HUES64 (cell line): Measurements from ENCODE around the gene SH2D4B.
"Not testable (repeated sequence)": the region's sequence is repeated elsewhere in the genome, so short reads cannot be mapped to it uniquely, and the experiment has no call there.

Source experiments
- H3K27ac ChIP-seq: 2 replicates; pipeline ENCODE4 v1.7.0; 2013; ENCODE audit warnings: low read depth, low read length, inconsistent platforms
- H3K27me3 ChIP-seq: 2 replicates; pipeline ENCODE4 v1.6.1; 2013; ENCODE audit warnings: mild to moderate bottlenecking, low read length; ENCODE audit not compliant: insufficient read depth
- H3K36me3 ChIP-seq: 2 replicates; pipeline ENCODE4 v1.6.1; 2013; ENCODE audit warnings: mild to moderate bottlenecking, low read length; ENCODE audit not compliant: insufficient read depth
- H3K4me1 ChIP-seq: 2 replicates; pipeline ENCODE4 v1.6.1; 2013; ENCODE audit warnings: mild to moderate bottlenecking, low read length, moderate library complexity; ENCODE audit not compliant: insufficient read depth
- H3K4me3 ChIP-seq: 2 replicates; pipeline ENCODE4 v1.5.1; 2013; ENCODE audit warnings: mild to moderate bottlenecking, low read length, moderate library complexity
- H3K9ac ChIP-seq: 2 replicates; pipeline ENCODE4 v1.6.1; 2013; ENCODE audit warnings: mild to moderate bottlenecking, low read depth, low read length
- H3K9me3 ChIP-seq: 2 replicates; pipeline ENCODE4 v1.6.1; 2013; ENCODE audit warnings: low read depth, low read length; ENCODE audit not compliant: insufficient read depth
- WGBS: fragments of 150-250, 120-280 bp; methylation state at CpG from one replicate; pipeline ENCODE4 v1.1.7; 2013; ENCODE audit warnings: missing lambda C conversion rate; 5-methylcytosine and 5-hydroxymethylcytosine counted together

SH2D4B gene

DNA sequence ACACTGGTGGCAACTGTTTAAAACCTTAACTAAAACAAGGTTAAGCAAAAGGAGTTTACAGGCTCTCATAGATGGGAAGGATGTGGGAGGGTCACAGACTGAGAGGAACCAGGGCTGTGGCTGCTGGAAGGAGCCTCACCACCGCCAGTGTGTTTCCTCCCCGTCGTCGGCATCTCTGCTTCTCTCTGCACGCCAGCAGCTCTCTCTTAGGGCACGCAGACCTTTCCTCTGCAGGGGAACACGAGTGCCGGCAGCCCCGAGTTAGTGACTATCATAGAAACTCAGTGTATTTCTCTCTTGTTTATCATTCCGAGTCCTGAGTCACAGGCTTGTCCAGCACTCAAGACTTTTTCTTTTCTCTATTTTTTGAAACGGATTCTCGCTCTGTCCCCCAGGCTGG lies 8.1 kb upstream of the SH2D4B start:
- Histone ChIP-seq H3K27ac (no peak overlapping the region), H3K4me3 (no peak overlapping the region), H3K9ac (no peak overlapping the region), H3K9me3 (no peaks in the 10 kb centered on the region), H3K27me3 (no peaks in the 10 kb centered on the region), H3K36me3 (no peaks in the 10 kb centered on the region), H3K4me1 (0 out of 2 replicates have a peak, but pooled peaks cover 5% of the 10 kb centered on the region)
- 95% methylated on average over 12 of the region's 12 CpGs for WGBS

DNA sequence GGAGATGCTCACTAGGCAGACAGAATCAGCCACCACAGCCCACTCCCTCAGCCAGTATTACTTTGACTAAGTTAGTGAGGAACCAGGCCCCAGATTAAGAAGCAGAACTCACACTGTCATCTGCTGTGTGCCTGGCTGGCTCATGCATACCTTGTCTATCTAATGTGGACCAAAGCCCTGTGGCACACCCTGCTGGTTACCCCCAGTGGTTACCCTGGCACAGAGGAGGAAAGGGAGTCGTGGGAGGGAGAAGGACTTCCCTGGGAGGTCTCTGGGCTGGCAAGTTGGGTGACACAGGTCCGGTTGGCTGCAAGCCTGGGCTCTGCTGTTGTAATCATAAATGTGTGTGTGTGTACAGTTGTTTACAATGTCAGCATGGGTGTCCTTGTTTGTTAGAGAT lies 7.5 kb upstream of the SH2D4B start:
- no peaks in the 10 kb centered on the region for H3K9me3 ChIP-seq
- H3K4me1 ChIP-seq = 0 out of 2 replicates have a peak, but pooled peaks cover 5% of the 10 kb centered on the region
- H3K27me3 ChIP-seq = no peaks in the 10 kb centered on the region
- H3K4me3 ChIP-seq = no peak overlapping the region
- H3K36me3 ChIP-seq = no peaks in the 10 kb centered on the region
- no peak overlapping the region for H3K27ac ChIP-seq
- no peak overlapping the region for H3K9ac ChIP-seq
- 77% methylated on average over 2 of the region's 2 CpGs for WGBS

DNA sequence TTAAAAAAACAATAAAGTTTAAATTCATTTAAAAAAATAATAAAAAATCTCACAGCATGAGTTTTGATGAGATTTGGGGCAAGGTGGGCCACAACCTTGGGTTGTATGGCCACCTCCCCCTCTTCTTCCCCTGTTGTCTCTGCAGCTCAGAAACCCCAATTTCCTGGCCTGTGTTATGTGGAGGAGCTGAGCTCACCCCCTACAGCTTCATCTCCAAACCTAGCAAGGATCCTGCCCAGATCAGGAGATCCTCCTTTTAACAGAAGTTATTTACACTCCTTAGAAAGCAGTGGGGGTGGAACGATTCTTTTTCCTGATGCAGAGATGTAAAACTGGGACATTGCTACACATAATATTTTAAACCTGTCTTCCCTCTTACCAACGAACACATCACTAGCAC lies 6.9 kb upstream of the SH2D4B start:
- no peaks in the 10 kb centered on the region for H3K27me3 ChIP-seq
- 0 out of 2 replicates have a peak, but pooled peaks cover 5% of the 10 kb centered on the region for H3K4me1 ChIP-seq
- no peaks in the 10 kb centered on the region for H3K36me3 ChIP-seq
- H3K4me3 ChIP-seq = no peak overlapping the region
- no peak overlapping the region for H3K9ac ChIP-seq
- no peaks in the 10 kb centered on the region for H3K9me3 ChIP-seq
- no peak overlapping the region for H3K27ac ChIP-seq
- 61% methylated on average over 2 of the region's 2 CpGs for whole genome bisulfite sequencing

DNA sequence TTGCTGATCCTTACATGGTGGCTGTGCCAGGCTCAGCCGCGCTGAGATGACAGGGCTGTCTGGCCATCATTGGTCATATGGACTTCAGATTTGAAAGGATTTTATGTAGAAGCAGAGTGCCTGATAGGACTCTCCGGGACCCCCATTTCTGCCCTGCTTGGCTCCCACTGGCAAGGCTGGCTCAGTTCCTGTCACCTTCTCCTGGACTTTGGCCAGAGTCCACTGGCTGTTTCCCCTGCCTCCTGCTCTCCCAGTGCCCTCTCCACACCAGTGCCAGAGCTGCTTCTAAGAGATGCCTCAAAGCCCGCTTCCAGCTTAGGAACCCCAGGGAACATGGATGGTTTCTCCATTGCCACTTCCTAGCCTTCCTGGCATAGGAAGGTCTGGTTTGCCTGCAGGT lies 5.1 kb upstream of the SH2D4B start:
- no peaks in the 10 kb centered on the region for H3K9me3 ChIP-seq
- no peaks in the 10 kb centered on the region for H3K27me3 ChIP-seq
- no peak overlapping the region for H3K4me3 ChIP-seq
- H3K36me3 ChIP-seq = no peaks in the 10 kb centered on the region
- 0 out of 2 replicates have a peak, but pooled peaks cover 5% of the 10 kb centered on the region for H3K4me1 ChIP-seq
- H3K9ac ChIP-seq = no peak overlapping the region
- WGBS = 95% methylated on average over 4 of the region's 4 CpGs
- H3K27ac ChIP-seq = no peak overlapping the region

DNA sequence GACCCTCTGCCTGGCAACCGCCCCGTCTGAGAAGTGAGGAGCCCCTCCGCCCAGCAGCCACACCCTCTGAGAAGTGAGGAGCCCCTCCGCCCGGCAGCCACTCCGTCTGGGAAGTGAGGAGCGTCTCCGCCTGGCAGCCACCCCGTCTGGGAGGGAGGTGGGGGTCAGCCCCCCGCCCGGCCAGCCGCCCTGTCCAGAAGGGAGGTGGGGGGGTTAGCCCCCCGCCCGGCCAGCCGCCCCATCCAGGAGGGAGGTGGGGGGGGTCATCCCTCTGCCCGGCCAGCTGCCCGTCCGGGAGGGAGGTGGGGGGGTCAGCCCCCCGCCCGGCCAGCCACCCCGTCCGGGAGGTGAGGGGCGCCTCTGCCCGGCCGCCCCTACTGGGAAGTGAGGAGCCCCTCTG lies 3.6 kb upstream of the SH2D4B start:
- not testable (repeated sequence) for H3K27me3 ChIP-seq, H3K27ac ChIP-seq, H3K9me3 ChIP-seq, H3K9ac ChIP-seq, H3K4me3 ChIP-seq, H3K4me1 ChIP-seq, H3K36me3 ChIP-seq
- 100% methylated on average over 6 of the region's 25 CpGs for WGBS

DNA sequence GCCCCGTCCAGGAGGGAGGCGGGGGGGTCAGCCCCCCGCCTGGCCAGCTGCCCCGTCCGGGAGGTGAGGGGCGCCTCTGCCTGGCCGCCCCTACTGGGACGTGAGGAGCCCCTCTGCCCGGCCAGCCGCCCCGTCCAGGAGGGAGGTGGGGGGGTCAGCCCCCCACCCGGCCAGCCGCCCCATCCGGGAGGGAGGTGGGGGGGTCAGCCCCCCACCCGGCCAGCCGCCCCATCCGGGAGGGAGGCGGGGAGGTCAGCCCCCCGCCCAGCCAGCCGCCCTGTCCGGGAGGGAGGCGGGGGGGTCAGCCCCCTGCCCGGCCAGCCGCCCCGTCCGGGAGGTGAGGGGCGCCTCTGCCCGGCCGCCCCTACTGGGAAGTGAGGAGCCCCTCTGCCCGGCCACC lies 3.1 kb upstream of the SH2D4B start:
- H3K27ac ChIP-seq, H3K9ac ChIP-seq, H3K4me3 ChIP-seq, H3K36me3 ChIP-seq, H3K27me3 ChIP-seq, H3K9me3 ChIP-seq, H3K4me1 ChIP-seq: not testable (repeated sequence)
- WGBS = 97% methylated on average over 10 of the region's 30 CpGs

DNA sequence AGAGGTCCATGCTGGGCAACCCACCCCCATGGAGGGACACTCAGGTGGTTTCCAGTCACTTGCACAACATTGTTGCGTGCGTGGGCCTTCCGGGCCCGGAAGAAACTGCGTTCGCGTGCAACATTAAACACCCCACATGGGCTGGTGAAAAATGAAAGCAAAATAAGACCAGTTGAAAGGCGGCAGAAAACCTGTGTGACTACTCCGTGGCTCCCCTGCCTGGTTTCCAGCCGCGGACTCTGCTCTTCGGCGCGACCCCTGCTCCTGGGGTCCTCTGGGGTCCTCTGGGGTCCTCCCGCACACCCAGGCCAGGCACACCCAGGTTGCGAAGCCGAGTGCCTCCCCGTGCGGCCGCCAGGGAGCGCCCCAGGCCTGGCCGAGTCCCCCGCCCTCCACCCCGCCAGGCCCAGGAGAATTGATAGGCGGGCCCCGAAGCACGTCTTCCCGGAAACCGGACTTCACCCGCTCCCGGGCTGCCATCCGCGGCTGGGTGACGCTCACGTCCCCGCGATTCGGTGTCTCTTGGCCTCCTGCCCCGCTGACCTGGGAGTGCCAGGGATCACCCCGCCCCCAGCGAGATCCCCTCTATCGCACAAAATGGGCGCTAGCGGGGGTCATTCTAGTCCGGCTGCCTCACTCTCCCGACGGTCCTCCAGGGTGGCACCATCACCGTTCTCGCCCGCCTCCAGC lies 1.9 kb upstream of the SH2D4B start:
- no peak overlapping the region for H3K9ac ChIP-seq
- H3K36me3 ChIP-seq = no peaks in the 10 kb centered on the region
- no peak overlapping the region for H3K27ac ChIP-seq
- H3K9me3 ChIP-seq = no peaks in the 10 kb centered on the region
- peak overlapping the region; percentile 34; the same call in 1 of the 2 replicates for H3K4me3 ChIP-seq
- 0 out of 2 replicates have a peak, but pooled peaks cover 4% of the 10 kb centered on the region for H3K4me1 ChIP-seq
- no peaks in the 10 kb centered on the region for H3K27me3 ChIP-seq
- WGBS = 82% methylated on average over 50 of the region's 50 CpGs

DNA sequence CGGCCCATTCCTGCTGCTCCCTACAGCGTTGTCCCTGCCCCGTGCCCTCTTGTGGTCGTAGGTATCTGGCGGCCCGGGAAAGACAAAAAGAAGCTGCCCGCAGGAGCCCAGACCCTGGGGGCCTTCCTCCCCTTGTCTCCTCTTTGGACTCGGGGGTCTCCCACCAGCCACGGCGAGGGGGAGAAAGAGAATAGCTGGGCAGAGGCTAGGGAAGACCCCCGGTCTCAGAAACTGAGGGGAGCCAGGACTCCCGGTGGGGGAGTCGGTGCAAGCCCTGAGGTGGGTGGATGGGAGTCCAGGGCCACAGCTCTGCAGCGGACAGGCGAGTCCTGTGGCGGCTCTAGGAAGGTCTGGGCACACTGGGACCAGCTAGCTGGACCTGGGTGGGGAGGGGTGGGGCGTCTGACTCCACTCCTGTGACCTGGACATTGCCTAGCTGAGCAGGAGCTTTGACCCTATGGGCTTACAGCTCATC lies 1.3 kb upstream of the SH2D4B start:
- no peaks in the 10 kb centered on the region for H3K36me3 ChIP-seq
- no peak overlapping the region for H3K27ac ChIP-seq
- H3K4me1 ChIP-seq = no peaks in the 10 kb centered on the region
- WGBS = 90% methylated on average over 17 of the region's 17 CpGs
- no peaks in the 10 kb centered on the region for H3K9me3 ChIP-seq
- peak overlapping the region; percentile 34; the same call in 1 of the 2 replicates for H3K4me3 ChIP-seq
- H3K9ac ChIP-seq = no peak overlapping the region
- no peaks in the 10 kb centered on the region for H3K27me3 ChIP-seq

DNA sequence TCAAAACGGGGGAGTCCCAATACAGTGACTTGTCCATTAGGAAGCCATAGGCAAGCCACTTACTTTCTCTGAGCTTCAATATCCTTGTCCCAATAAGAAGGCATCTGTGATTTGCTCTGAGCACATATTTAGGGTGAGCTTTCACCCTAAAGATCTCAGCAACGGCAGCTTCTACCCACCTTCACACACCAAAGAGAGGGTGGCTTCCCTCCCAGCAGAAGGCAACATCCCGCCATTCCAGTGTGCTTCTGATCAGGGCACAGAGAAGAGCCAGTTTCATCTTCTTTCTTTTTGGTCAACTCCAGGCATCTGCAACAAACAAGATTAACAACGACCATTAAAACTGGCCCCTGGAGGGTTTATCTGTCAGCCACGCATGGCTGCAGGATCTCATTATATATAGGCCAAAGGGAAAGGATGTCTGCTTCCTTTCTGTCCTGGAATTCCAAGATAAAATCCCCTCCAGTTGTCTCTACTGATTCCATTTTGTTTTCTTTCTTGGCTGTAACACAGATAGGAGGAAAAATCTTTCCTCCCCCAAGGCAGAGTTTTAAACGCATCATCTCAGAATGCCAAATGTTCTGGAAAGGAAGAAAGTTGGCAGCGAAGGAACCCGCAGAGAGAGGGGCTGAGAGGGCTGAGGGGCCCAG lies 491 bp upstream of the SH2D4B start:
- H3K27ac ChIP-seq = no peak overlapping the region
- H3K27me3 ChIP-seq = no peaks in the 10 kb centered on the region
- no peak overlapping the region for H3K9ac ChIP-seq
- no peak overlapping the region for H3K4me3 ChIP-seq
- H3K4me1 ChIP-seq = no peaks in the 10 kb centered on the region
- H3K9me3 ChIP-seq = no peaks in the 10 kb centered on the region
- WGBS = 89% methylated on average over 8 of the region's 8 CpGs
- H3K36me3 ChIP-seq = no peaks in the 10 kb centered on the region

DNA sequence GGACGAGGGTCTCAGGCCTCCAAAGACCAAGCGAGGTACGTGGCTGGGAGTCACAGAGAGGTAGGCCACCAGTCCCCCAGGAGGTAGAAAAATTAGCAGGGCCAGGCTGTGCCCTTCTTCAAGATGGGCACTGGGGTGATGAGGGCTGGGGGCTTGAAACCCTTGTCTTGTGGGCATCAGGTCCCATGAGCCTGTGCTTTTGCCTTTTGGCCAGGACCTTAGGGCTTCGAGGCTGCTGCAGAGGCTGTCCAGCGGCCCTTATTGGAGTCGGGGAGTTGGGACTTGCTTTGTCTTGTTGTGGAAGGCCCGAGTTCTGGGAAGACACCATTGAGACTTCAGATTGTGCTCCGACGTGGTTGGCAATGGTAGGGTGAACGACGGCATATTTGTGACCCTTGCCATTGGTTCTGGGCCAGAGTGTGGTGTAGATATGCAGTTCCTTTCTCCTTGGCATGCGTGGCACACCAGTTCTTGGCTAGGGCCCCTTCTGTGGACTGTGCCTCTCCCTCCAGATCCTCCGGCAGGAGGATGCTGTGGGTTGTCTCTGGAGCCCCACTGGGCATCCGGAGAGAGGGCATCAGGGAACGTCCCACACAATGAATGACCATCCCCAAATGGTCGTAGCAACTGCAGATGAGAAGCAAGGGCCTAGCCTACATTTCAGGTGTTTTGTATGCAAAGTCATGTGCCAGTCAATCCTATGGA lies 931 bp downstream of the SH2D4B start:
- no peak overlapping the region for H3K9ac ChIP-seq
- H3K4me1 ChIP-seq = no peaks in the 10 kb centered on the region
- 93% methylated on average over 16 of the region's 16 CpGs for WGBS

DNA sequence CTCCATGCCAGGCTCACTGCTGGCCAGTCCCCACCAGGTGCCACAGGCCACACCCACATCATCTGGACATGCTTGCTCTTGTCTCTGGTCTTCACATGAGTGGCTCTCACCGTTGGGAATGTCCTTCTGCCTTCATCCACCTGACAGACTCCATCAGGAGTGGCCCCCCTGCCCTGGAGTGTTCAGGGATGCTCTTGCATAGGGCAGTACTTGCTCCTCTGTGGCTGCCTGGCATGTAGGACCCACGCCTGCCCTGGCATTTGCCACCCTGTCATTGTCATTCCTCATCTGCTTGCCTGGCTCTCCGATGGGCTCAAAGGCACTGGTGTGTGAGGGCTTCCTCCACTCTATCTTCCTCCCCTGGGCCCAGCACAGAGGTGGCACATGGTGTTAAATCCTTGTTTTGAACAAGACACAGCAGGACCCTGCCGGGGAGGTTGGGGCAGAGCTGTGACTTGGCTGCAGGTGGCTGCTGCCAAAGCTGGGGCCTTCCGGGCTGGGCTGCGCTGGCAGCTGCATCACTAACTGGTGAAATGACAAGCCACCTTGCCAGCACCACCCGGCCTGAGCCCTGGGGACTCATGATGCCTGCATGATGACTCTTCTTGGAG lies 1.8 kb downstream of the SH2D4B start:
- Histone ChIP-seq H3K4me1 (no peaks in the 10 kb centered on the region), H3K27ac (no peak overlapping the region), H3K9ac (no peak overlapping the region), H3K9me3 (no peaks in the 10 kb centered on the region), H3K36me3 (no peaks in the 10 kb centered on the region), H3K4me3 (no peak overlapping the region), H3K27me3 (no peaks in the 10 kb centered on the region)
- 93% methylated on average over 7 of the region's 7 CpGs for WGBS

More for the DNA sequence above, 931 bp downstream of the SH2D4B start:
- Histone ChIP-seq H3K27ac (no peak overlapping the region), H3K27me3 (no peaks in the 10 kb centered on the region), H3K9me3 (no peaks in the 10 kb centered on the region), H3K4me3 (no peak overlapping the region), H3K36me3 (no peaks in the 10 kb centered on the region)
